COLO829 (cell line): ENCODE results near the gene REG4.
"Not testable (repeated sequence)": the region's sequence is repeated elsewhere in the genome, so short reads cannot be mapped to it uniquely, and the experiment has no call there.

Experiments used
- DNase-seq: peaks from one replicate; pipeline ENCODE4 v3.0.0; 2012; ENCODE audit warnings: low spot score

The REG4 gene

GRCh38 chr1:119811387-119811786, at the start of gene REG4:
REG4 (minus strand) TSS chr1:119811460; CDS start chr1:119808769, 2,691 bp downstream.
- no peak for DNase-seq

- peak; percentile 58 for DNase-seq
Observed at GRCh38 chr1:119859647-119860046, 48.4 kb upstream of the REG4 start.

GRCh38 chr1:119858556-119859214, 47.4 kb upstream of the REG4 start:
- not testable (repeated sequence) for DNase-seq

GRCh38 chr1:119858126-119858525, 46.9 kb upstream of the REG4 start:
- DNase-seq, result no peak

GRCh38 chr1:119853155-119853554, 41.9 kb upstream of the REG4 start:
- no peak for DNase-seq

GRCh38 chr1:119844206-119844605, 32.9 kb upstream of the REG4 start:
- DNase-seq, result not testable (repeated sequence)

GRCh38 chr1:119841306-119841705, 30.0 kb upstream of the REG4 start:
- DNase-seq, result no peak

GRCh38 chr1:119840745-119841144, 29.5 kb upstream of the REG4 start:
- DNase-seq, result no peak

- no peak for DNase-seq
Observed at GRCh38 chr1:119838236-119838635, 27.0 kb upstream of the REG4 start.

GRCh38 chr1:119834990-119835389, 23.7 kb upstream of the REG4 start:
- no peak for DNase-seq

- DNase-seq, result no peak
Observed at GRCh38 chr1:119831027-119831426, 19.8 kb upstream of the REG4 start.

- DNase-seq, result no peak
Observed at GRCh38 chr1:119829625-119830024, 18.4 kb upstream of the REG4 start.

- not testable (repeated sequence) for DNase-seq
Observed at GRCh38 chr1:119829006-119829405, 17.7 kb upstream of the REG4 start.

GRCh38 chr1:119828266-119828665, 17.0 kb upstream of the REG4 start:
- DNase-seq, result no peak

GRCh38 chr1:119827010-119827409, 15.8 kb upstream of the REG4 start:
- DNase-seq, result no peak

GRCh38 chr1:119822406-119822805, 11.1 kb upstream of the REG4 start:
- no peak for DNase-seq

GRCh38 chr1:119818181-119818580, 6.9 kb upstream of the REG4 start:
- DNase-seq, result no peak

GRCh38 chr1:119816407-119816806, 5.1 kb upstream of the REG4 start:
- peak; percentile 26 for DNase-seq

- no peak for DNase-seq
Observed at GRCh38 chr1:119815928-119816327, 4.7 kb upstream of the REG4 start.

GRCh38 chr1:119815361-119815760, 4.1 kb upstream of the REG4 start:
- DNase-seq, result peak; percentile 6

- DNase-seq, result no peak
Observed at GRCh38 chr1:119814288-119814687, 3.0 kb upstream of the REG4 start.

GRCh38 chr1:119811985-119812557, 811 bp upstream of the REG4 start:
- no peak for DNase-seq

GRCh38 chr1:119808972-119809550, 2.2 kb downstream of the REG4 start:
- DNase-seq, result peak; percentile 56

- no peak for DNase-seq
Observed at GRCh38 chr1:119808491-119808890, 2.8 kb downstream of the REG4 start.
